Activated gamma-delta T cell treated with Interleukin-2 at 50 U/mL for 16 hours (primary cell): ENCODE data around the gene PTMA.
A peak's percentile ranks its signal among the peaks of the same experiment; 100 is the strongest.
"Not testable (repeated sequence)": the region's sequence is repeated elsewhere in the genome, so short reads cannot be mapped to it uniquely, and the experiment has no call there.

Experiments
- DNase-seq: peaks from one replicate; pipeline ENCODE4 v3.0.0-alpha.2; 2020

PTMA gene, protein sequence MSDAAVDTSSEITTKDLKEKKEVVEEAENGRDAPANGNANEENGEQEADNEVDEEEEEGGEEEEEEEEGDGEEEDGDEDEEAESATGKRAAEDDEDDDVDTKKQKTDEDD

DNA sequence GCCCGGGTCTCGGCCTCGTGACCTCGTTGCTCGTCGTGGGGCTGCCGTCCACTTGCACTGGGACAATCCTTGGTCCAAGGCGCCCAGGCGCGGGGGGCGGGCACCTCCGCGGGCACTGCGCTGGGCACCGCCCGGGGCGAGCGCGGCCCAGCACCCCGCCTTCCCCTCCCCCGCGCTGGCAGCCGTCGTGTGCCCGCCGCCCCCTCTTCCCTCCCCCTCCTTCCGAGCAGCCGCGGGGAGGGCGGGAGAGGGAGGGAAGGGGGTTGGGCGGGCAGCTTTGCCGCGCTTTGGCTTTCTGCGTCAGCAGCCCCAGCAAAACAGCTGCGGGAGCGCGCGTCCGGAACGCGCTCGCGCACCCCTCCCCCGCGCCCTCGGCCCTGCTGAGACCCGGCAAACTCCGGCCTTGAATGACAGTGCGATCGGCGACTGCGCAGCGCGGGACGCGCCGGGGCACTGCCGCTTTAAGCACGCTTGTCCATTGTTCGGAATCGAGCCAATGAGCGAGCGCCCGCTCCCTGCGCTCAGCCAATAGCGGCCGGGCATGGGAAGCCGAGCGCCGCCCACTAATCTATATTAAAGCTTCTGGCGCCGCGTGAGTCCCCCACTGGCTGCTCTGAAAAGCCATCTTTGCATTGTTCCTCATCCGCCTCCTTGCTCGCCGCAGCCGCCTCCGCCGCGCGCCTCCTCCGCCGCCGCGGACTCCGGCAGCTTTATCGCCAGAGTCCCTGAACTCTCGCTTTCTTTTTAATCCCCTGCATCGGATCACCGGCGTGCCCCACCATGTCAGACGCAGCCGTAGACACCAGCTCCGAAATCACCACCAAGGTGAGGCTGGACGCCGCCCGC is at the start of gene PTMA:
Gene PTMA (plus strand): TSS at position 599 of the 846 bp plus-strand sequence. CDS start 182 bp downstream, at position 781.
- peak; percentile 99 for DNase-seq

DNA sequence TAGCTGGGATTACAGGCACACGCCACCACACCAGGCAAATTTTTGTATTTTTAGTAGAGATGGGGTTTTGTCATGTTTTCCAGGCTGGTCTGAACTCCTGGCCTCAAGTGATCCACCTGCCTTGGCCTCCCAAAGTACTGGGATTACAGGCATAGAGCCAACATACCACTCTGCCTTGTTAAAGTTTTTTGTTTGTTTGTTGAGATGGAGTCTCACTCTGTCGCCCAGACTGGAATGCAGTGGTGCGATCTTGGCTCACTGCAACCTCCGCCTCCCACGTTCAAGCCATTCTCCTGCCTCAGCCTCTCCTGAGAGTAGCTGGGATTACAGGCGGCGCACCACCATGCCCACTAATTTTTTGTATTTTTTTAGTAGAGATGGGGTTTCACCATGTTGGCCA is 48.3 kb upstream of the PTMA start:
- DNase-seq: not testable (repeated sequence)

DNA sequence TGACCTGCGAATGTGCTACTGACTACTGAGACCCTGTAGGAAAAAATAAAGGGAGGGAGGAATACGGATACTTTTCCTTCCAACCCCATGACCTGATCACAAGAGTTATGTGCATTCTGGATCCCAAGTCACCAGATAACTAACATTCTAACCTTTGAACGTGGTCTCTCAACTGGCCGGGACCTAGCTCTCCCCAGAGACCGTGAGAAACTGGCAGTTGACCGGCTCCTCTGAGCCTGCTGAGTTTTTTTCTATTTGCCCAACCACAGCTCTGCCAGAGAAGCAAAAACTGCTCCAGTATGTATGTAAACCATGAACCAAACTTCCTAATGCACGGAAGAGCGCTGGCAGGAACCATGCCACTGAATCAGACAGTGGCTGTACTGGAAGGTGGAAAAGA is 47.5 kb upstream of the PTMA start:
- no peak for DNase-seq

DNA sequence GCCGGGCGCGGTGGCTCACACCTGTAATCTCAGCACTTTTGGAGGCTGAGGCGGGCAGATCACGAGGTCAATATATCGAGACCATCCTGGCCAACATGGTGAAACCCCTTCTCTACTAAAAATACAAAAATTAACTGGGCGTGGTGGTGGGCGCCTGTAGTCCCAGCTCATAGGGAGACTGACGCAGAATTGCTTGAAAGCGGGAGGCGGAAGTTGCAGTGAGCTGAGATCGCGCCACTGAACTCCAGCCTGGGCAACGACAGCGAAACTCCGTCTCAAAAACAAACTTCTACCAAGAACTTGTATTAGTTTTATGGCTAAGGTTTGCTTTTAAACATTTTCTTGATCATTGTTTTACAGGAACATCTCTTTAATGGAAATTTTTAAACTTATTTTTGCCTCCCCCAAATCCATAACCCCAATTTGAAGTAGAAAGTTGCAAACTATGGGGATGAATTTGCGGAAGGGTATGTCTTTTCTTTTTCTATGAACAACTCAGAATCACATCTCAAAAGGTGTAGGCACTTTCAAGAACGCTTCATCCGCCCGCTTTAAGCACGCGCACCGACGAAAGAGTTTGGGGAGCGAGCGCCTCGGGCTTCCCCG is 46.8 kb upstream of the PTMA start:
- DNase-seq: no peak

DNA sequence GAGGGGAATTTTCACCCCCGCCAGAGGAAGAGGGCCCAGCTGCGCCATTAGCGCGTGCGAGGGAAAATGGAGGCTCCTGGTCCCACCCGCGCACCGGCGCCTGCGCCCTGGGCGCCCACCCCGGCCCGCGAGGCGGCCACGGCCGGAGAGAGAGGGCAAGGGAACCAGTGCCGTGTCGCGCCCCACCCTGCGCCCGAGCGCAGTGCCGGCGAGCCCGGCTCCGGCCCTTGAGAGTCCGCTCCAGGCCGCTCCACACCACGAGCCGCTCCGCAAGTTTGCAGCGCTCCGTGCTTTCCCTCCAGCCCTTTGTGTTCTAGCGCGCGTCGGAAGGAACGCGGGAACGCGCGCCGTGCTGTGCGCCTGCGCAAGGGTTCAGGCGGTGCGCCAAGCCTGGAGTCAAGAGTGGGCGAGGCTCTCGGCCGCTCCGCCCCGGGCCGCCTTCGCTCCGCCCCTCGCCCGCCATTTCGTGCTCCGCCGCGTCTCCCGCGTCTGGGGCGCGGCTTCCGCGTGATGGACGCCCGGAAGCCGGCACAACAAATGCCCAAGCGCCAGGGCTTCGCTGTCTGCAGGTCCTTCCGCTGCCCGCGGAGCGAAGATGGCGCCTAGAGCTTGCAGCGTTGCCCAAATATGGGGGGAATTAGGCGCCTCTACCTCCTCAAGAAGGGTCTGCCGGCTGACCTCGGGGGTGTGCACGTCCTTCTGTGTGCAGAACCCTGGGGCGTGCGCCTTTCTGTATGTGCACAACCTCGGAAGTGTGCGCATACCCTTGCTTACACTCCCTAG is 46.1 kb upstream of the PTMA start:
- DNase-seq: peak; percentile 95

DNA sequence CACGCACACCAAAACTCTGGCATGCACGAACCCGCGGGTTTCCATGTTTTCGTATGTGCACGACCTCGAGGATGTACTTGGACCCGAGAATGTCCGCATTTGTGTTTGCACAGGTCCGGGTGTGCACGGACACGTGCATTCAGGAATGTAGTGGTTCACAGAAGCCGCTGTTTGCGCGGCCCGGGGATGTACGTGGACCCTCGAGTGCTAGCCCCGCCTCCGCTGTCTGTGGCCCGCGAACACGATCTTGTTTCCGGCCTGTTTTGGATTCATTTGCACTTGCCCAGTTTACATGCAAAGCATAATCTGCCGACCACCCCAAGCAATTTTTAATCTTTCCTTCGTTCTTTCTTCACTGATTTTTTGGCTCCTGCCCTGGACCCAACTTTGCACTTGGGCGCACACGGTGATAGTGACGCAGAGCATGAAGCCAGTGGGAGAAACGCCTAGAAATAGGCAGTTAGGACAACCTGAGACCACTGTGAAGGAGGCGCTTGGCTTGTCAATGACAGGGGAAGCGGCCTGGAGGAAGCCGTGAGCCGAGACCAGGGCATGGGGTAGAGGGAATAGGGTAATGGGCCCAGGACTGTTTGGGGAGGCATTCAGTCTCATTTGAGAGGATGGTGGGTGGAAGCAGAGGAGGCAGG is 45.4 kb upstream of the PTMA start:
- DNase-seq: no peak

DNA sequence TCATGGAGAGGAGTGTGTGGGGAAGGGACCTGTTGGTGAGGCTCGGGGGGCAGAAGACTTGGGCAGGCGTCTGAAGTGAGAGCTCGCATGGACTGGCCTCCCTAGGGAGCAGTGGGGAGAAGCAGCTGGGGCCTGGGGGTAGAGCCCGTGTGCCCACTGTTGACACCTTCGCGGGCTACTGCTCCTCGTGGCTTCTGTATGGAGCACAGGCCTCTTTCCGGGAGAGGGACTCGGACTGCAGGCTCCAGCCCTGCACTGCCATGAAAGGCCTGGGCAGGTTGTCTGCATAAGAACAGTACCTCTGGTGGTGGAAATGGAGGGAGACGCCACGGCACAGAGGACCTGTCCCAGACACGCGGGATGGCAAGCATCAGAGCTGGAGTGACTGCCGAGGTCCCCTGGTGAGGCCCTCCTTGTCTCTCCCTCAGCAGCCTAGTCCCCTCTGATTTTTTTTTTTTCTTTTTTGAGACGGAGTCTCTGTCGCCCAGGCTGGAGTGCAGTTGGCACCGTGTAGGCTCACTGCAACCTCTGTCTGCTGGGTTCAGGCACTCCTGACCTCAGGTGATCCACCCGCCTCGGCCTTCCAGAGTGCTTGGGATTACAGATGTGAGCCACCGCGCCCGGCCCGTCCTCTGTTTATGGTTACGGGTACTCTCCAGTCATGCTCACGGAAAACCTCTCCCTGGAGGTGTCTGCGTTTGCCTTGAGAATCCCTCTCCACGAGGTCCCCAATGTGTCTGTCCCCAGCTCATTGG is 44.7 kb upstream of the PTMA start:
- no peak for DNase-seq

DNA sequence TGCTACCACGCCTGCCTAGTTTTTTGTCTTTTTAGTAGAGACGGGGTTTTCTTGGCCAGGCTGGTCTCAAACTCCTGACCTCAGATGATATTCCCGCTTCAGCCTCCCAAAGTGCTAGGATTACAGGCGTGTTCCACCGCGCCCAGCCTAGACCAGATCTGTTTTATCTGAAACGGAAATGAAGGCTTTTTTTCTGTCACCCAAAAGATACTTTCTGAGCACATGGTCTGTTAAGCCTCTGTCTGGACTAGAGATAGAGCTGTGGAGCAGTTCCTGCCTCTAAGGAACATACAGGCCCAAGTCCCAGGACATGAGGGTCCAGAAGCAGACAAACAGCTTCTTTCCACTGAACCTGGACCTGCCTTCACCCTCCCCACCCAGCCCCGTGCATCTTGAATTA is 43.6 kb upstream of the PTMA start:
- DNase-seq: no peak

DNA sequence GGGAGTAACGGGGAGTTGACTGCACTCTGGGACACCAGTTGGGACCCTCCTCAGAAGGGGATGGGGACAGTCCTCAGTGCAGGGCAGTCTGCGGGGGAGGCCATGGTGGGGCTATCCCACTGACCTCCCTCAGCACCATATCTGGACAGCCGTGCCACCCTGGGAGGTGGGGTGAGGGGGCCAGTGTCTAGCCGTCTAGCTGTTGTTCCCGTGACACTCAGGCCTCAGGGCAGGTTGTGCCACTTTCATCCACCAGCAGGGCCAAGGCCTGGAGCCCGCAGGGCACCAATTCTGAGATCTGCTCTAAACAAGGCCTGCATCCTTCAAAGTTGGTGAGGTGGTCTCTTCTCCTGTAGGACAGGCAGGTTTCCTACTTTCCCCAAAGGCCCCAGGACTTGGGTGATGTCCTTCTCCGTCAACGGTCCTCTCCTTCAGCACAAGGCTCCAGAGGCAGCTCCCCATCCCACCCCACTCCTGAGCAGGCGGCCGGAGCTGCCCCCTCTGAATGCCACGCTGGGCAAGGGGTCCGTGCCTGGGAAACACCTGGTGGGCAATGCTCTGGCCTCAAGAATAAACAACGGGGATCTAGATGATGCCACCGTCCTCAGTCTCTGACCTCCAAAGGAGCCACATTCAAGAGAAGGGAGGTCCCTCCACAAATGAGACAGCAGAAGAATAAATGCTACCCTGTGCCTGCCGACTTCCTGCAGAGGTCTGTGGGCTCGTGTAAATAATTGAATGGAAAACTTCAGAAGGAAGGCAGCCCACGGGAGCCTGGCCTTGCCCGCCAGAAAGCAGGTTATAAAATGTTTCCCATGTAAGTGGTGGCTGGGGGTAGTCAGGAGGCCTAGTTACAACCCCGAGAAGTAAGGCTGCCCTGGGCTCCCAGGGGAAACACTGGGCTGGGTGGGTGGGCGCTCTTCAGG is 42.8 kb upstream of the PTMA start:
- DNase-seq: no peak

DNA sequence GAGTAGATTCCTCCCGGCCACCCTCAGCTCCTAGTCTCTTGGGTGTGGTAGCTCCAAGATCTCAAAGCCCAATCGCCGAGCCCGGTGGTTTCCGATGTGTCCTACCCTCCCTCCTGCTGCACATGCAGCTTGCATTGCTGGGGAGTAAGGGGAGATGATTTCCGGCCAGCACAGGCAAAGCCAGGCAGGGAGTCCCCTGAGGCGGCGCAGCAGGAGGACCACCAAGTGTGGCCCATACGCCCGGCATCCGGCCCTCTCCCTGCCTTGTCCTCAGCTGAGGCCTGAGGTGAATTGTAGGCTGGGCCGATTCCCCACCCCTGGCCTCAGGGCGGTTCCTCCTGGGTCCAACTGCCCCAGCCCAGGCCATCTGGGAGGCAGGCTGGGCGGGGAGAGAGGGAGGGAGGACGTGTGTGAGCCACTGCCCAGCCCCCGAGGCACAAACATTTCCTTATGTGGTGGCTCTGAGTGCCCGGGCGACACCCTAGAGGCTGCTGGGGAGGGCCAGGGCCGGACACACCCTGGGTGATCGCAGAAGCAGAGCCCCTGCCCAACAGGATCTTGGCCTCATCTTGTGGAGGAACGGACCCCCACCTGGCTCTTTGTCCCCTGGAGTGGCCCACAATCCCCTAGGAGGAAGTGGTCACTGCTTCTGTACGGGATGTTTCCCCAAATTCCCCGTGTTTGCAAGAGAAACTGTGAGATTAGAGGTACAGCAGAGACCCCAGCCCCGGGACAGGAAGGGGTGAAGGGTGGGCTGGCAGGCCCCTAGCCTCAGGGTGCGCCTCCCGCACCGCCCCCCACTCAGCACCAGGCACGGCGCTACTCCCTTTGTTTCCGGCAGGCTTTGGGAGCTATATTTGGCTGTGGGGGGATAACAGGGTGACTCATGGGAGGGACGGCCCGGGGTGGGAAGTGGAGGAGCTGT is 41.9 kb upstream of the PTMA start:
- DNase-seq: no peak

DNA sequence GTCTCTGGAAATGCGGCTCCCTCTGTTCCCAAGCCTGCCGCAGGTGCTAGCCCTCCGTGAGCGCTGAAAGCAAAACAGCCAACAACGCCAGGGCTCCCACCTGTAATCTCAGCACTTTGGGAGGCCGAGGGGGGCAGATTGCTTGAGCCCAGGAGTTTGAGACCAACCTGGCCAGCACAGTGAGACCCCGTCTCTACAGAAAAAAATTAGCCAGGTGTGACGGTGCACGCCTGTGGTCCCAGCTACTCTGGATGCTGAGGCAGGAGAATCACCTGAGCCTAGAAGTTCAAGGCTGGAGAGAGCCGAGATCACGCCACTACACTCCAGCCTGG is 41.3 kb upstream of the PTMA start:
- DNase-seq: no peak

DNA sequence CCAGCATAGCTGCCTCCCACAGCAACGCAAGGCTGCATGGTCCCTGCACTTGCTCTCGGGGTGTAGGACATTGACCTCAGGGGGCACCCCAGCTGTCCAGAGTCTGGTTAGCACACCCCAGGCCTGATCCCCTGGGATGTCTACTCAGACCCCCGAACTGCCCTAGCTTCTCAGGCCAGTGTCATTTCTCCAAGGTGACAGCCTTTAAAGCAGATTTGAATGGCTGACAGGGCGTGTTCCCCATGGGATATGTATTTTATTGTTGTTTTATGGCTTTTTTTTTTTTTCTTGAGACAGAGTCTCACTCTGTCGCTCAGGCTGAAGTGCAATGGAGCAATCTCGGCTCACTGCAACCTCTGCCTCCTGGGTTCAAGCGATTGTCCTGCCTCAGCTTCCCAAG is 40.8 kb upstream of the PTMA start:
- no peak for DNase-seq

DNA sequence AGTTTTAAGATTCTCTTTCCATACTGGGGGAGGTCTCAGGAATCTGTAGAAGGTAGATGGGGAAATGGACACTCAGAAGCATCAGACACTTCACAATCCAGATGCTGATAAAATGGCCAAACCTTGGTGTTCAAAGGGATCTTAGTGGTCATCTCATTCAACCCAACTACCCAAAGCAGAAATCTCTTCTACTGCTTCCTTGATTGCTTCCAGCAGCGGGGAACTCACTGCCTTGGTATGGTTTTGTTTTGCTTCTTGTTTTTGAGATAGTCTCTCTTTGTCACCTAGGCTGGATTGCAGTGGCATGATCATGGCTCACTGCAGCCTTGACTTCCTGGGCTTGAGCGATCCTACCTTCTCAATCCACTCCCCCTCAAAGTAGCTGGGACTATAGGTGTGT is 39.3 kb upstream of the PTMA start:
- no peak for DNase-seq

DNA sequence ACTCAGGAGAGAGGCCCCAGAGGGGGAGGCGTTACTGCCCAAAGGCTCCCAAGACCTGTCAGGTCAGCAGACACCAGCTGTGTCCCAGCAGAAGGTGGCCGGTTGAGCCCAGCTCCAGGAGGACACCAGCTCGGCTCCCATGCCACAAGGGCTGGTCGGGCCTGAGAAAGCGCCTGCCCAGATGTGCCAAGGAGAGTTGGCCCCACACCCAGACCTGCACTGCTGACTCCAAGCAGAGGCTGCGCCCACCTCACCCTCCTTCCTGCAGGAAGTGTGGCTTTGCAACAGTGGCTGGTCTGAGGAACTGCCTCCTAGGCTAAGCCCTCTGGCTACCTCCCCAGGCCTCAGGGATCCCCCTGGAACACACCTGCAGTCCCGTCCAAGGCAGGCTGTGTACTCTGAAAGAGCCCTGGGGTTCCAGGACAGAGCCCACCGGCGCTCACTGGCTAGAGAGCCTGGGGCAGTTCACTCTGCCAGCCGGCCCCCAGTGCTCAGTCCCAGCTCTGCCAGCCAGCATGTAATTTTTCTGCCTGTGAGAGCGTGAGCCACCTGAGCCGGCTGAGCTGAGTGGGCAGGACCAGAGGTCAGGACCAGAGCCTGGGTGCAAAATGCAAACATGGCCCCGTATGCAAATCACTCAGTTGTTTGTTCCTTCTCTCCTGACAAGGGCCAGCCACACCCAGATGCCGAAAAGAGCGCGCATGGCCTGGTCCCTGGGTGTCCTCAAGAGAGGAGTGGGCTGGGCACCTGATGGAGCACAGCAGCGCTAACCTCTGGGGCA is 36.9 kb upstream of the PTMA start:
- DNase-seq: no peak

DNA sequence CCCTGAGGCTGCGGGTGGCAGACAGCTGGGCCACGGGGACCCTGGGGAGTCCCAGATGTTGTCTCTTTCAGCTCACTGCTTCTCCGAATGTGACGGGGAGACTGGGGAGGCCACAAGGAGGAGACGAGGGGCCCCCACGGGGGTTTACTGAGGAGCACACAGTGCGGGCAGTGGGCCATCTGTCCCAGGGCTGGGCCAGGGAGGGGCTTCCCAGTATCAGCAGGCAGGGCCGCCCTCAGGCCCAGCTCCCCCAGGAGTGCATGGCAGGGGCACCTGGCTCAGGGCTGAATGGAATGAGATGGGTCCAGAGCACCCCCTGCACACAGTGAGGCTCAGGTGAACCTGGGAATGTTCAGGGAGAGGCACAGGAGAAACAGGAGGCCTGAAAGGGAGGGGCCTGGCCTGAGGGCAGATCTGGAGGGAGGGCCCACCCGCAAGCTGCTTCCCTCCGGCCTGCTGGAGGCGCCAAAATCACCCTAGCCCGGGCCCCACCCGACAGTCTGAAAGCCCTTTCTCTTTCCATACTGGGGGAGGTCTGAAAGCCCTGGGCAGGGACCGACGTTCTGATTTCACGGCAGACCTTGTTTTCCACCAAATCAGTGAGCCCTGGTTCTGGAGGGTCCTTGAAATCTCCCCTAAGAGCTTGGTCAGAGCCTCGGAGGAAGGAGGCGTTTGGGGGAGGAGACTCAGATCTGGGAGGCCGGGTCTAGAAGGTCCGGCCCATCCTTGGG is 35.5 kb upstream of the PTMA start:
- no peak for DNase-seq

DNA sequence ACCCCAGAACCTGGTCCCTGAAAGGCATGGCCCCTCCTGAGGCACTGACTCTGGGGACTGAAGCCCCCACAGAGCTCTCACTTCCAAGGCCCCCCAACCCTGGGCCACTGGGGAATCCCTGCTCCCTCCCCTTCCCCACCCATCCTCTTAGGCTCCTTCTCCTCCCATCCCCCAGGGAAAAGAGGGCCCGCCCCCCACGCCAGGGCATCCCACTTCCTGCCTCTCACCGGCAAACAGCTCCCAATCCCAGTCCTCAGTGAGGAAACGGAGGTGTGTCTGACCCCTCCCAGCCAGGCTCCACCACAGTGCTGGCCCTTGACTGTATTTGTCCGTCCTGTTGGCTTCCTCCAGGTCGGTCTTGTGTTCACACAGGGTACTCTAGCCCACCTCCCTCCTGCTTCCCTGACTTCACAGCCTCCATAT is 35.0 kb upstream of the PTMA start:
- no peak for DNase-seq

DNA sequence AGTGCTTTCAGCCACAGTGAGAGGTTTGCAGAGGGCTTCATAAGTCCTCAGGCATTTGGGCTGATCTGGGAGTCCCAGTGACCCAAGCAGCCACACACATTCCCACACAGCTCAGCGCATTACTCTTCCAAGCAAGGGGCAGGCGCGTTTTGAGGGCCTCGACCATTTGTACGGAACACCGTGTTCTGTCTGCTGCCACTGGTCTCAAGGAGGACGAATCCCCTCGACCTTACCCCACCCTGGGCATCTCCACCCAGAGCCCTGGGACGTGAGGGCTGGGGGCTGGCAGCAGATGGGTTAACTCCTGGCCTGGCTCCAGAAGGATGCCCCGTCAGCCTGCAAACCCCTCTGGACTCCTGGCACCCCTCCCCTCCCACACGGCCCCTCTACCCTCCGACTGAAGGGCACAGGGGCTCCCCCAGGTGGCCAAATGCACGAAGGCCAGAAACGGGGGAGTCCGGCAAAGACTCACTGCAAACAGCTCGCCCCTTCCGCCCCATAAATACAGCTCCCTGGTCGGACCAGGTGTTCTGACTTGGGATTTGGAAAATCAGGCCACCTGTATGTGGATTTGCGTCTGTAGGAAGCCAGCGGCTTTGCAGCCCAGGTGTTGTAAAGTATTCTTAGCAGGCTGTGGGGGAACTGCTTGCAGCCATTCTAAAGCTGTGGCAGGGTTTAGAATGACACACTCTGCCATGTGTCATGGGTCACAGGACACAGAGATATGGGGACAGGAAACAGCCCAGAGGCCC is 33.6 kb upstream of the PTMA start:
- DNase-seq: peak; percentile 52

DNA sequence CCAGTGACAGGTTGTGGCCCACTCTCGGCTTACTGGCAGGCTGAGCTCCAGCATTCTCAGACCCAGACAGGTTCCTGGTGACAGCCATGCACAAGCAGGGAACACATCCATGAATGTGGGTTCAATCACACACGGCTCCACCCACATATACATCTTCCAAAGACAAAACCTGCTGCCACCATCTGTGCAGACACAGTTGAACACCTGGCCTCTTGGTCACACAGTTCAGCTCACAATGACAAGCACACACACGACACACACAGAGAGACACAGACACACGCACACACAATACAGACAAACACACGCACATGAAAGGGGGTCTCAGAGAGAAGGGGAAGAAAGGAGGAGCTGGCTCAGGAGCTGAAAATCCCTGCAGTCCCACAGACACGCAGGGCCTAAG is 32.1 kb upstream of the PTMA start:
- no peak for DNase-seq
